GM12865 (cell line): Measurements from ENCODE around the gene MDM2.
A peak's percentile ranks its signal among the peaks of the same experiment; 100 is the strongest.

ENCODE experiments used
- DNase-seq: peaks from one replicate; pipeline ENCODE4 v3.0.0; 2010; ENCODE audit warnings: low read depth
- H3K4me3 ChIP-seq: 2 replicates; pipeline ENCODE4 v1.5.1; 2011; ENCODE audit warnings: mild to moderate bottlenecking, low read depth, low read length, control low read depth
- CTCF ChIP-seq: IDR thresholded peaks from 2 replicates; pipeline ENCODE4 v1.5.1; 2011; ENCODE audit warnings: low read length, control low read depth, low read depth, inconsistent platforms; ENCODE audit not compliant: insufficient read depth; ENCODE audit errors: missing control alignments

The MDM2 gene

DNA sequence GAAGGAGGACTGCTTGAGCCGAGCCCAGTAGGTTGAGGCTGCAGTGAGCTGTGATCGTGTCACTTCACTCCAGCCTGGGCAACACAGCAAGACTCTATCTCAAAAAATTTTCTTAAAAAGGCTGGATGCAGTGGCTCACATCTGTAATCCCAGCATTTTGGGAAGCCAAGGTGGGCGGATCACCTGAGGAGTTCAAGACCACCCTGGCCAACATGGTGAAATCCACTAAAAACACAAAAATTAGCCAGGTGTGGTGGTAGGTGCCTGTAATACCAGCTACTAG, 17.1 kb upstream of the MDM2 start:
- no peak overlapping the region for H3K4me3 ChIP-seq
- DNase-seq = no peak
- no peak for TF ChIP-seq CTCF

DNA sequence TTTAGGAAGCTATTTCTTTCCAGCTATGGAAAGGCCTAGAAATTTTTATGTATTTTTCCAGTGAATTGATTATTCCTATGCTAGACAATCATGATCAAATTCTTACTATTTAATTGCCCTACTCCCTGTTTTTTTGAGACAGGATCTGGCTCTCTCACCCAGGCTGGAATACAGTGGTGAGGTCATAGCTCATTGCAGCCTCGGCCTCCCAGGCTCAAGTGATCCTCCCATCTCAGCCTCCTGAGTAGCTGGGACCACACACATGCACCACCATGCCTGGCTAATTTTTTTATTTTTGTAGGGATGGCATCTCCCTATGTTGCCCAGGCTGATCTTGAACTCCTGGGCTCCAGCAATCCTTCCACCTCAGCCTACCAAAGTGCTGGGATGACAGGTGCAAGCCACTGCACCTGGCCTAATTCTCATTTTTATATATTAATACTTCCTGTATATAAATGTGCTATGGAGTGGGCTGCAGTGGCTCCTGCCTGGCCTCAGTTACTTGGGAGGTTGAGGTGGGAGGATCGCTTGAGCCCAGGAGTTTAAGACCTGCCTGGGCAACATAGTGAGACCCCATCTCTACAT, 16.0 kb upstream of the MDM2 start:
- DNase-seq = no peak
- no peak overlapping the region for H3K4me3 ChIP-seq
- no peak for TF ChIP-seq CTCF

DNA sequence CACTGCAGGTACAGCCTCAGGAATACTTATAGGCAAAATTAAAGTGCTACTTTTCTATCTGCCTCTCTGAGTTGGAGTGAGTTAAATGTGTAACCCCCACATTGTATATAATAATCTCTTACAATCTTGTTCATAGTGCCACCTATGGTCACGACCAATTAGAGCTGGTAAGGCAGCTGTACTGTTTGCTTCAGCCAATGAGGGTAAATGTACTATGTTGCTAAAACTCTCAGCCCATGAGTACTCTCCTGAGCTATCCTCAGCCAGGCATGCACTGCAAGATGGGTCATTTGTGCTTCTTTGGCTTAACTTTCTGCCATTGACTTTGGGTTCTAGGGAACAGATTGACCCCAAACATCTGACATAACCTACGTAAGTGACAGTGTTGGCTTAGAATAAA, 15.0 kb upstream of the MDM2 start:
- peak; percentile 81 for DNase-seq
- no peak for TF ChIP-seq CTCF
- H3K4me3 ChIP-seq = no peak overlapping the region

DNA sequence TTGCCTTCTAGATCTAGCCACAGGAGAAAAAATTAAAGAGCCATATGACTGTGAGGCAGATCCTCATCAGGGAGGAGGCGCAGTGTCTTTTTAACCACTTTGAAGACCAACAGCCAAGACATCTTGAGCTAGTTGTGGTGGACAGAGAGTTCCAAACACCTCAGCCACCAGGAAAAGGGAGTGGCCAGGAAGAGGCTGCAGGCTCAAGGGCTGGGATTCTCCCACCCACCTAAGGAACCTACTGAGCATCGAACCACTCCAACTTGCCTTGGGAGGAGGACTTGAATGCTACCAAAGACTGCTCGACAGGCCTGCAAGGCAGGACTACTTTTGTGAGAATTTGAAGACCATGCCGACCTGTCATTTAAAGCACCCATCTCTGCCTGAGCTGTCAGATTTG, 14.5 kb upstream of the MDM2 start:
- TF ChIP-seq CTCF = no peak
- no peak for DNase-seq
- no peak overlapping the region for H3K4me3 ChIP-seq

DNA sequence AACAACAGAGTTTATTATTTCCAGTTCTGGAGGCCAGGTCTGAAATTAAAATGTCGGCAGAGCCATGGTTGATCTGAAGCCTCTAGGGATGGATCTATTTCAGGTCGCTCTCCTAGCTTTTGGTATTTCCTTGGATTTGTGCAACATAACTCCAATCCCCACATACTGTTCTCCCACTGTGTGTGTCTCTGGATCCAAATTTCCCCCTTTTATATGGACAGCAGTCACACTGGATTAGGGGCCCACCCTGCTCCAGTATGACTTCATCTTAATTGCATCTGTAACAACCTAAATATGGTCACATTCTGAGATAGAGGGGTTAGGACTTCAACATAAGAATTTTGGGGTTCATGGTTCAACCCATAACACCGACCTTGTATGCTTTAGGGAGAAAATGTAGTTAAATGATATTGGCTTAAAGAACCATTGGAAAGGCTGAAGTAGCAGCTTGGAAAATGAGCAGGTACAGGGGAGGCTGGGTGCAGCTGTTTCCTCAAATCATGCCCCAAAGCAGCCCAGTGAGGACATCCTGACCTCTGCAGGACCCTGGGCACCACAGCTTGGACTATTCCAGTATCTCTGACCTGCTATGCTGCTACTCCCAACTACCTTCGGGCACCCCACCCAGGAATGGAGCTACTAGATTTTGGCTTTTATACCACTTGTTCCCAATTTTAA, 13.9 kb upstream of the MDM2 start:
- no peak for DNase-seq
- H3K4me3 ChIP-seq = no peak overlapping the region
- no peak for TF ChIP-seq CTCF

- no peak for DNase-seq
- TF ChIP-seq CTCF = no peak
- no peak overlapping the region for H3K4me3 ChIP-seq
Observed at GRCh38 chr12:68794653-68795251, 13.2 kb upstream of the MDM2 start.

GRCh38 chr12:68796399-68796798, 11.6 kb upstream of the MDM2 start:
- H3K4me3 ChIP-seq = no peak overlapping the region
- no peak for TF ChIP-seq CTCF
- DNase-seq = no peak
